ENCODE measurements around the gene WHRN.

The WHRN gene

GRCh38 chr9:114515528-114515927 is 10.3 kb upstream of the WHRN start:
- DNase-seq (ENCODE audit: low spot score) (no peak), FAIRE-seq (no peak)

GRCh38 chr9:114513959-114514267 is 8.6 kb upstream of the WHRN start:
- FAIRE-seq = no peak
- DNase-seq (ENCODE audit: low spot score) = no peak

DNA sequence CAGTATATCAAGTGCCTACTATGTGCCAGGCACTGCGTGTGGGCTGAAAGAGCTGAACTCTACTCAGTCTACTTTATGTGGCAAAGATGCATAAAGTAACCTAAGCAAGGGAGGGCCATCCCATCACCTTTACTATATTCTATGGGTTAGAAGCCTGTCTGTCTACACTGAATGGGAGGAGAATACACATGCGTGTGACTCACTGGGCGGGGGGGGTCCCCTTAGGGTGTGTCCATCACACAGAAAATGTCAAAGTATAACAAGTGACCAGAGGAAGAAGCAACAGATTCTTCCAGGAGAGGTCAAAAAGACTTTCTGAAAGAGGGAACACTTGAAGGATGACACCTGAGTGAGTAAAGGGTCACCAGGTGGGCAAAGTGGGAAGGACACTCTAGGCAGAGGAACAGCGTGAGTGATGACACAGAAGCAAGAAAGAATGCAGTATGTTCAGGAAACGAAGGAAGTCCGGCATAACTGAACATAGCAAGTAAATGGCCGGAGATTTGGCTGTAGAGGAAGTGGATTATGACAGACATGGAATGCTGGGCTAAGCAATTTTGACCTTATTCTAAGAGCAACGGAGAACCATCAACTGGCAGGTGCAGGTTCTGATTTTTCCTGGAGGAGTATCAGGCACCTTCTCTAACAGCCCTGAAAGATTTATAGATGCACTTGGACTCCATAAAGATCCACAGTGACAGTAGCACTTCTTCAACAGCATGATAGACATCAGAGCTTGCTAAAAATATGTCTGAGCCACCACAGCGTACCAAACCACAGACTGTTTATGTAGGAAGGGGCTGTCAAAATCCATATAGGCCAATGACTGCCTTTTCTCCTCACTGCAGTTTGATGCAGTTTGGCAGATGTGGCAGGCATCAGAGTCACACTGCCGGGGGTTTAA is 8.0 kb upstream of the WHRN start:
- no peak for DNase-seq (ENCODE audit: low spot score)

GRCh38 chr9:114511978-114512874 is 7.0 kb upstream of the WHRN start:
- FAIRE-seq (no peak), DNase-seq (ENCODE audit: low spot score) (no peak)

More for the DNA sequence above, 8.0 kb upstream of the WHRN start:
- no peak for FAIRE-seq

GRCh38 chr9:114507726-114508125 is 2.5 kb upstream of the WHRN start:
- FAIRE-seq (no peak), DNase-seq (ENCODE audit: low spot score) (no peak)

GRCh38 chr9:114506082-114506390 is 763 bp upstream of the WHRN start:
- DNase-seq (ENCODE audit: low spot score) = no peak
- no peak for FAIRE-seq

DNA sequence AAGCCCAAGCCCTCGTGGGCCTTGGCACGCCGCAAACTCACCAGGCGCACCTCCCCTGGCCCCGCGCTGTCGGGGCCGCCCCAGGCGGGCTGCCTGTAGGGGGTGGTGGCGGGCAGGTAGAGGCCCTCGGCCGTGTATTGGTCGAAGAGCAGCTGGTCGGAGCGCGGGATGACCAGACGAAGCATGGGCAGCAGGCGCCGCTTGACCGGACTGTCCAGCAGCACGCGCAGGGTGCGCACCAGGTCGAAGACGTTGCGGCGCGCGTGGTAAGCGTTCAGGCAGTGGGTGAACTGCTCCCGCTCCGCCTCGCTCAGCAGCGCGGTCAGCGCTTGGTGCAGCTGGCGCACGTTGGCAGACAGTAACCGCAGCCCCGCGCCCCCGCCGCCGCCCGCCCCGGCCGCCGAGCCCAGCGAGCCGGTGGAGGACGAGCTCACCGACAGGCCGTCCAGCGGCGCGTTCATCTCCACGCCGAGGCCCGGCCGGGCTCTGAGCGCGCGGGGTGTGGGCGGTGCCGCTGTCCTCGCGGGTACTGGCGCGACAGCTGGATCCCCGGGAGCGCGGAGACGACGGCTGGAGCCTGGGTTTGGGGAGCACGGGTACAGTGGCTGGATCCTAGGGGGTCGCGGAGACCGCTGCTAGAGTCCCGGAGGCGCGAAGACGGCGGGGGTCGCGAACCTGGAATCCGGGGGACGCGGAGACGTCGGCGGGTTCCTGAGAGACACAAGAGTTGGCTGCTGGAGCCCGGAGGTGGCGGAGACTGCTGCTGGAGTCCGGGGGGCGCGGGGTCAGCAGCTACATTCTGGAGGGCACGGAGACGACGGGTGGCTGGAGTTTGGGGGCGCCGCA is 709 bp downstream of the WHRN start:
- FAIRE-seq = no peak
- DNase-seq (ENCODE audit: low spot score) = peak; percentile 44

DNA sequence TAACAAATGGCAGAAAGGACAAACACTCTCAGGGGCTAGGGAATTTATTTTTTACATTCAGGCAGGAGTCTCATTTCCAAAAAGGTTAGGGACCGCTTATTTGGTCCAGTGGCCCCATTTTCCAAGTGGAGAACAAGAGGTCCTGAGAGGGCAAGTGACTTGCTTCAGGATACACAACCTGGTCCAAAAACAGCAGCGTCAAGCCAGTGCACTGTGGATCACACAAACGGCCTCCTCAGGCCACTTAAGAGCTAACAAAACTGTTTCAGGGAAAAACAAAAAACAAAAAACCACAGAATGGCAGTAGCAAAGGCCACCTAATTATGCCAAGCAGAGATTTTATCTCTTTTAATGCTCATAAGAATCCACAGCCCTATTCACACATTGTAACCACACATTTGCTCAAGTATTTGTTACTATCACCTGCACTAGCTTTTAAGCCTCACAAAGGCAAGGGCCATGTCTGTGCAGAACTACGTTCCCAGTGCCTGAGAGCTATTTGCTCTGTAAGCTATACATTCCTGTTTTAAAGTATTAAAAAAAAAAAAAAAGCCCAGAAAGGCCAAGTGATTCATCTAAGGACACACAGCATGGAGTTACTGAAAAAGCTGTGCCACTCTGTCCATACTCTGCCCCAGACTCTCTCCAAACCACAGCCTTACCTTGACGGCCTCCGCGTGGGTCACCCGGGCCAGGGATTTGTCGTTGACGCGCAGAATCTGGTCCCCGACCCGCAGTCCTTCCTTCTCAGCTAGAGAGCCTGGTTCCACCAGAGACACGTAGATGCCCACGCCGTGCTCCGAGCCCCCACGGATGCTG is 1.5 kb downstream of the WHRN start:
- DNase-seq (ENCODE audit: low spot score) (no peak), FAIRE-seq (no peak)

GRCh38 chr9:114503009-114503408 is 2.3 kb downstream of the WHRN start:
- FAIRE-seq = no peak
- no peak for DNase-seq (ENCODE audit: low spot score)

DNA sequence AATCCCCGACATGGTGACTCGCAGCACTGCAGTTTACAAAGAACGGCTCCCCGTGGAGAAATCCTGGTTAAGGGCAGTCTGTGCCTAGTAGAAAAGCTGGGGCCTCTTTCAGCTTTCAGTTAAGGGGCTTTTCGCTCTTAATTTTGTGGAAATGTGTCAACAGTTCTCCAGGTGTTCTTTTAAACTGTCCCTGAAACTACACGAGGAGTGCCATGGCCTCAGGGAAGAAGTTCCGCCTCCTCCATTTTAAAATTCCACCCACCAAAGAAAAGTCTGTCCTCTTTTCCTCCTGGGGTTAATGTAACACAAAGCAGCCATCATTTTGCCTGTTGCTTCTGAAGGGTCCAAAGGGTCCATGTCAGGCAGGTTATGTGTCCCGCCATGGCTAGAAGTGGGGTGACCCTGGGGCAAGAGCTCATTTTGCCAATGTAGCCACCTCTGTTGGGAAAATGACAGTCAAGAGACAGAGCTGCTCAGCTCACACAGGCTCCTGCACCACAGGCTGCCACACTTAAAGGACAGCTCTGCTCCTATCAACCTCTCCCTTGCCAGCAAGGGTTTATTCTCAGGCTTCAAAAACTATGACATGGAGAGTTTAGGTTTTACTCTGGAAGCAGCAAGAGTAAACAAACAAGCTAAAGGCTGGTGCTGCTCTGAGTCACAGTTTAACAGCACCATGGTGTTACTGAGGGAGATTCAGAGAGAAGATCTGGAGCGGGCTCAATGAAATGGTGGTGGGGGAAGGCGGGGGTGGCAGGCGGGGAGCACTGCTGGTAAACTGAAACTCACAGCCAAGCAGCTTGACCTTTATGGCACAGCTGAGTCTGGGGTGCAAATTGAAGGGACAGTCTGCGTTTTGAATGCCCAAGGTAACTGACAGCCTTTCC is 3.2 kb downstream of the WHRN start:
- peak; percentile 14 for DNase-seq (ENCODE audit: low spot score)
- no peak for FAIRE-seq

GRCh38 chr9:114500697-114501292 is 4.5 kb downstream of the WHRN start:
- no peak for FAIRE-seq
- no peak for DNase-seq (ENCODE audit: low spot score)

- FAIRE-seq (no peak), DNase-seq (ENCODE audit: low spot score) (no peak)
Observed at GRCh38 chr9:114499941-114500696, 5.2 kb downstream of the WHRN start.

DNA sequence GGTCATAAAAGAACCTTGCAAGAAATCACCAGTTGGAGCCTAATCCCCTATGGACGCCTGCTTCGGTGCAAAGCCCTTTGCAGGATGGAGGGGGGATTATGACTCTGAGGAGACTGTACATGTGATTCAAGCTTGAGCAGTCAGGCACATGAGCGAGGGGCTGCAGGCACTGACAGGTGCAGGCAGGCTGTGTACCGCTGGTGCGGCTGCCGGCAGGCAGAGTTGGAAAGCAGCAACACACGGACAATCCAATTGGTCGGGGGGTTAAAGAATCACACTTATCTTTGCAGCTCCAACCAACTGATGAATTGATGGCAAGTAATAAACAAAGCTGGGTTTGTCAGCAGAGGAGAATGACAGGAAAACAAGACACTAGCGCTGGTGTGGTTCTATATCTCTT is 5.7 kb downstream of the WHRN start:
- DNase-seq (ENCODE audit: low spot score) (no peak), FAIRE-seq (no peak)

- DNase-seq (ENCODE audit: low spot score) (no peak), FAIRE-seq (no peak)
Observed at GRCh38 chr9:114497727-114498382, 7.4 kb downstream of the WHRN start.

DNA sequence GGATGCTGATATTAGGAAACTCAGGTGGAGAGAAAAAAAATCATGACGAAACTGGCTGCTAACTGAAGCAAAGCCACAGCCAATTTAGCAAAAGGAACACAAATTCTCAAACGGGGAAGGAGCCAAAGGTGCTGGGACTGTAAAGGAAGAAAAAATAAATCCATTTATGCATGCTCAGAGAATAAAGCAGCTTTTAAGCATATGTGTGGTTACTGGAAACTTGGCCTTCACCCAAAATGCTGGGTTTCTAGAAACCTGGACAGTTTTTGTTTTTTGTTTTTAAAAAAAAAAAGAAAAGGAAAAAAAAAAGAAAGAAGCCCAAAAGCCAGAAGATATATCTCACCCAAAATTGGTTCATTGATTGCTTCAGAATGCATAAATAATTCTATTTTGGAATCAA is 8.0 kb downstream of the WHRN start:
- FAIRE-seq = no peak
- DNase-seq (ENCODE audit: low spot score) = no peak

- DNase-seq (ENCODE audit: low spot score) = no peak
- FAIRE-seq = no peak
Observed at GRCh38 chr9:114496011-114496410, 9.3 kb downstream of the WHRN start.

- DNase-seq (ENCODE audit: low spot score) (no peak), FAIRE-seq (no peak)
Observed at GRCh38 chr9:114494776-114495569, 10.3 kb downstream of the WHRN start.
